GM12891 (cell line): ENCODE results near the gene HOXD8.

Experiments
- DNase-seq: peaks from one replicate; pipeline ENCODE4 v3.0.0; 2011; ENCODE audit warnings: low spot score; ENCODE audit not compliant: insufficient read length
- FAIRE-seq: peaks from 2 replicates; lab custom pipeline; 2011; peaks lifted over from hg19 to GRCh38; lab: Jason Lieb, UNC
- PAX5 ChIP-seq: IDR thresholded peaks from 2 replicates; pipeline ENCODE4 v1.6.1; 2011; ENCODE audit warnings: low read length, moderate library complexity, mild to moderate bottlenecking; ENCODE audit not compliant: insufficient read depth, severe bottlenecking
- POLR2A ChIP-seq: IDR thresholded peaks from 2 replicates; pipeline ENCODE4 v1.6.1; 2011; ENCODE audit warnings: low read depth, low read length, control low read depth
- POLR2AphosphoS5 ChIP-seq: IDR thresholded peaks from 2 replicates; pipeline ENCODE4 v1.6.1; 2011; ENCODE audit warnings: low read depth, low read length, control low read depth
- POU2F2 ChIP-seq: IDR thresholded peaks from 2 replicates; pipeline ENCODE4 v1.6.1; 2011; ENCODE audit warnings: low read depth, mild to moderate bottlenecking, control low read depth, low read length, moderate library complexity
- SPI1 ChIP-seq: IDR thresholded peaks from 2 replicates; pipeline ENCODE4 v1.6.1; 2011; ENCODE audit warnings: low read depth, low read length, control low read depth
- TAF1 ChIP-seq: IDR thresholded peaks from 2 replicates; pipeline ENCODE4 v1.6.1; 2011; ENCODE audit warnings: low read depth, low read length, control low read depth

HOXD8 gene

DNA sequence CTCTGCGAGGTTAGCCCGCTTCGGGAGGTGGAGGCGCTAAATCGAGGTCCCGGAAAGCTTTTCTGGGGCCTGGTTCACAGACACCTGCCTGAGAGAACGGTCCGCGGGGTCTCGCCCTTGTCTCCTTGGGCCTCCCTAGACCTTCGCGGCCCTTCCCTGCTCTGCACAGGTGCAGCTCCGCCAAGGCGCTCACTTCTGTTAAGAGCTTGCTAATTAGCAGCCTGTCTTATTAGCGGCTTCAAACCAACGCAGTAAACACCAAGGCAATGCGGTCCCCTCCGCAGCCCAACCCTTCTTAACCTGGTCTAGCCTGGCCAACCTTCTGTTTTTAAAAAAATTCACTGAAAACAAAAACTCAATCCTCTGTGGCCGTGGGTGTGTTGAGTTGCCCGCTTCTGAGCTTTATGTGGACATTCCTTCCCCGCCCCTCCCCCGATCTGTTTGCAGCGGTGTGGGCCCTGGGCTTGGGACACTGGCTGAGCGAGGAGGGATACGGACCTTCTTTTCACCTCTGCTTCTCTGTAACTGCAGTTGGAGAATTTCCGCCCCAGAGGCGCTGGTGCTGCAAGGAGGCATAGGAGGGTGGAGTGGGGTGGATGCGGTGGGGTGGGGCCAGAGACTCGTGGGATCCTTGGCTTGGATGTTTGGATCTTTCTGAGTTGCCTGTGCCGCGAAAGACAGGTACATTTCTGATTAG lies 18.4 kb downstream of the HOXD8 start:
- DNase-seq (no peak), FAIRE-seq (no peak)
- no peak for TF ChIP-seq TAF1
- TF ChIP-seq POLR2A: no peak
- TF ChIP-seq PAX5: no peak
- TF ChIP-seq SPI1: no peak
- no peak for TF ChIP-seq POLR2AphosphoS5
- no peak for TF ChIP-seq POU2F2

DNA sequence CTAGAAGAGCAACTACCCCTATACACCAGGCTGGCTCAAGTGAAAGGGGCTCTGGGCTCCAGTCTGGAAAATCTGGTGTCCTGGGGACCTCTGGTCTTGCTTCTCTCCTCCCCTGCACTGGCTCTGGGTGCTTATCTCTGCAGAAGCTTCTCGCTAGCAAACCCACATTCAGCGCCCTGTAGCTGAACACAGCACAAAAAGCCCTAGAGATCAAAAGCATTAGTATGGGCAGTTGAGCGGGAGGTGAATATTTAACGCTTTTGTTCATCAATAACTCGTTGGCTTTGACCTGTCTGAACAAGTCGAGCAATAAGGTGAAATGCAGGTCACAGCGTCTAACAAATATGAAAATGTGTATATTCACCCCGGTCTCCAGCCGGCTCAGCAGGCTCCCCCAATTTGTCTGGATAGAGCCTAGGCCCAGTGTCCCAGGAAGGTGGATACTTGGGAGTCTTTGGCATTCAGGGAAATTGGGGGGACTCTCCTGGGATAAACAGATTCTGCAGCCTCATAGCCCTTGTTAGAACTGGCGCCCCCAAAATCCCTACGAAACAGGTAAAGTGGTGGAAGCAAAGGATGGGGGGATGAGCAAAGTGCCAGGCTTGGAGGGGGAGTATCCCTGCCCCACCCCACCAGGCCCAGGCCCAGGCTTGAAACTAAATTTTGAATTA lies 19.4 kb downstream of the HOXD8 start:
- DNase-seq (no peak), FAIRE-seq (no peak)
- no peak for TF ChIP-seq POLR2AphosphoS5
- TF ChIP-seq SPI1: no peak
- TF ChIP-seq TAF1: no peak

DNA sequence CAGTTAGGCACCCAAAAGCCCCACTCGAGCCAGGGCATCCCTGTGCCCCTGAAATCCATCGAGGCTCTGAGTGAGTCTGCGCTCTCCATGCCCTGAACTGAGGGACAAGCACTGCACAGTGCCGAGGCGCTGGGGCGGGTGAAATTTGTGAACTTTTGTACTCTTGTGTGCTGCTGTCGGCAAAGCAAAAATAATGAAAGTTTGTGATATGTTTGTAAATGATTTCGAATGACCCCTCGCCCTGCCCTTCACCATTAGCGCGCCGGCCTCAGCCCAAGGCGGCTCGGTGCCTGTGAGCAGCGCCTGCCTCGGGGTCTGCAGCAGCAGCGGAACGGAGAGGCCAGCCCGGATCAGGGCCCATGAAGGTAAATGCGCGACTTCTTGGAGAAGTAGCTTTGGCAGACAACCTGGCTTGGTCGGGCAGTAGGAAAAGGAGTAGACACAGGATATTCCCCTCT lies 20.0 kb downstream of the HOXD8 start:
- no peak for TF ChIP-seq PAX5
- no peak for TF ChIP-seq POLR2A
- TF ChIP-seq SPI1: no peak
- TF ChIP-seq TAF1: no peak
- TF ChIP-seq POU2F2: no peak
- no peak for TF ChIP-seq POLR2AphosphoS5

GRCh38 chr2:176149939-176150583 lies 20.6 kb downstream of the HOXD8 start:
- TF ChIP-seq POLR2A: no peak
- TF ChIP-seq PAX5: no peak
- DNase-seq (no peak), FAIRE-seq (no peak)

More for the DNA sequence above, 20.0 kb downstream of the HOXD8 start:
- DNase-seq: no peak
- no peak for FAIRE-seq

GRCh38 chr2:176150584-176151441 lies 21.3 kb downstream of the HOXD8 start:
- TF ChIP-seq SPI1 (no peak), POU2F2 (no peak), POLR2AphosphoS5 (no peak), TAF1 (no peak), PAX5 (no peak), POLR2A (no peak)
- FAIRE-seq (no peak), DNase-seq (no peak)

DNA sequence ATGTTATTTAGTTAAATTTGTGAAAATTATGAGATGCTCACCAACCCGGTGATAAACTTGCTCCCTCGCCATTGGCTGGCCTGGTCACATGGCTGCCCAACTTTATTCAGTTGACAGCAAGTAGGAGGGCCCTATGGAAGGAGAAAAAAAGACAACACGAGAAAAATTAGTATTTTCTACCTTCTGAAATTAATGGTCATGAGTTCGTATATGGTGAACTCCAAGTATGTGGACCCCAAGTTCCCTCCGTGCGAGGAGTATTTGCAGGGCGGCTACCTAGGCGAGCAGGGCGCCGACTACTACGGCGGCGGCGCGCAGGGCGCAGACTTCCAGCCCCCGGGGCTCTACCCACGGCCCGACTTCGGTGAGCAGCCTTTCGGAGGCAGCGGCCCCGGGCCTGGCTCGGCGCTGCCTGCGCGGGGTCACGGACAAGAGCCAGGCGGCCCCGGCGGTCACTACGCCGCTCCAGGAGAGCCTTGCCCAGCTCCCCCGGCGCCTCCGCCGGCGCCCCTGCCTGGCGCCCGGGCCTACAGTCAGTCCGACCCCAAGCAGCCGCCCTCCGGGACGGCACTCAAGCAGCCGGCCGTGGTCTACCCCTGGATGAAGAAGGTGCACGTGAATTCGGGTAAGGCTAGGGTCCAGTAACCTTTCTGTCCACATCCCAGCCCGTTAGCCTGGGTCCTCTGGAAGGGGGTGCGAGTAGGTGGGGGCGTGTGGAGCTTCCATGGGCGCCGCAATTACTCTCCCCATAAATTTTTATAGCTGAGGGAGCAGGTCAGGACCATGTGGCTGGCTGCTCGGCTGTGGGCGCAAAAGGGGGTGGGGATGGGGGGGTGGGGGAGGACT lies 22.2 kb downstream of the HOXD8 start, which contains the start of gene HOXD4:
TSS of gene HOXD4 (plus strand) at position 109 of the 846 bp plus-strand sequence. CDS start at position 193, 84 bp downstream.
- no peak for FAIRE-seq
- TF ChIP-seq TAF1 (no peak), POLR2AphosphoS5 (no peak), SPI1 (no peak), PAX5 (no peak), POU2F2 (no peak), POLR2A (no peak)
- no peak for DNase-seq

GRCh38 chr2:176152350-176153181 lies 23.1 kb downstream of the HOXD8 start:
- no peak for TF ChIP-seq SPI1
- TF ChIP-seq POLR2AphosphoS5: no peak
- TF ChIP-seq PAX5: no peak
- TF ChIP-seq POU2F2: no peak
- no peak for TF ChIP-seq TAF1
- TF ChIP-seq POLR2A: no peak
- FAIRE-seq: no peak
- DNase-seq: no peak

DNA sequence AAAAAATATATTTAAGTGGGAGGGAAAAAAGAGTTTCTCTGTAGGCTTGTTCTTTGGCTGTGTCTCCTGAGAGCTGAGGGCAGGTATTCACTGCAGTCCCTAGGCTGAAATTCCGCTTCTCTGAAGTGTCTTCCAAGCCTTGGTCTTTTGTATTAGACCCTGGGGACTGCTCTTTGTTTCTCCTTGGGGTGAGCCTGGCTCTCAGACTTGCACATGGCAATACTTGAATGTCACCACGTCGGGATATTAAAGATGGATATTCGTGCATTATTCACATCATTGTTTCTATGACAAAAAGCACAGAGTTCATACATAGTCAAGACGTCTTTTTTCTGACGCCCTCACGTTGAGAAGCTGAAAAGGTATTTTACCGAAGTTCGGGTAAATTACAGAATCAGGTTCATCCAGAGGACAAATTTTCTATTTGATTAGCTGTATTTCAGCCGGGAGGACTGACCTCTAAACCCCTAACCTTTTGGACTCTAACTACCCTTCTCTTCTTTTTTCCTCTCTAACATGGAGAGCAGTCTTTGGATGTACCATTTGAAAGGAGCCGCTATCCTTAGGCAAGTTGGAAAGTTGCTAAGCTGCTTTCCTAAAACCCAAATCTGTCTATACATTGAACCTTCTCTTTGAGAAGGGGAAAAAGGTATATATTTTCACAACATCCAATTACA lies 25.2 kb downstream of the HOXD8 start:
- TF ChIP-seq TAF1: no peak
- no peak for DNase-seq
- no peak for FAIRE-seq
